ENCODE results near the gene PLEKHN1.

- TF ChIP-seq CTCF (IDR thresholded peaks at IDR 0.05; ENCODE audit: poor library complexity) (no peak), EZH2 (IDR thresholded peaks at IDR 0.05; ENCODE audit: borderline replicate concordance) (no peak)
These were observed 58.0 kb downstream of the PLEKHN1 start for GRCh38 chr1:1024149-1024770.

All from hepatocyte (in vitro differentiated cells).